ENCODE measurements around the gene CHST15. TPM values are rescaled to one million over a fixed set of nuclear protein-coding genes. Genes with fewer than 3 reads are reported as not detected.

Gene CHST15
- total RNA-seq, 2 experiments from 2014 or later, result 14.7 to 26.4 TPM

GRCh38 chr10:123990889-123991288 is 102.5 kb downstream of the CHST15 start:
- POLR2A ChIA-PET, result no interaction called here
- Histone ChIP-seq H3K79me2 (ENCODE audit: insufficient read depth, low read depth, low read length) (no peaks in the 10 kb centered on the region), H4K20me1 (ENCODE audit: insufficient read depth, low read length) (no peaks in the 10 kb centered on the region), H3K4me3 (ENCODE audit: low read depth, low read length, poor library complexity, severe bottlenecking) (no peak overlapping the region), H3K9me3 (ENCODE audit: low read length) (no peaks in the 10 kb centered on the region), H3K4me1 (ENCODE audit: insufficient read depth, low read length, poor library complexity, severe bottlenecking) (peaks cover 10% of the 10 kb centered on the region), H3K4me2 (ENCODE audit: low read length) (no peak overlapping the region), H3K27ac (ENCODE audit: low read depth, low read length, poor library complexity, severe bottlenecking) (no peak overlapping the region), H2AFZ (ENCODE audit: low read length) (no peak overlapping the region), H3K9me2 (ENCODE audit: insufficient read depth, low read length) (no peaks in the 10 kb centered on the region), H3K36me3 (ENCODE audit: insufficient read depth, low read length) (no peaks in the 10 kb centered on the region)
- no peak for DNase-seq (ENCODE audit: low spot score)
- no TSS peak for BruUV-seq (replicated peaks)
- TF ChIP-seq, protein P1, sequence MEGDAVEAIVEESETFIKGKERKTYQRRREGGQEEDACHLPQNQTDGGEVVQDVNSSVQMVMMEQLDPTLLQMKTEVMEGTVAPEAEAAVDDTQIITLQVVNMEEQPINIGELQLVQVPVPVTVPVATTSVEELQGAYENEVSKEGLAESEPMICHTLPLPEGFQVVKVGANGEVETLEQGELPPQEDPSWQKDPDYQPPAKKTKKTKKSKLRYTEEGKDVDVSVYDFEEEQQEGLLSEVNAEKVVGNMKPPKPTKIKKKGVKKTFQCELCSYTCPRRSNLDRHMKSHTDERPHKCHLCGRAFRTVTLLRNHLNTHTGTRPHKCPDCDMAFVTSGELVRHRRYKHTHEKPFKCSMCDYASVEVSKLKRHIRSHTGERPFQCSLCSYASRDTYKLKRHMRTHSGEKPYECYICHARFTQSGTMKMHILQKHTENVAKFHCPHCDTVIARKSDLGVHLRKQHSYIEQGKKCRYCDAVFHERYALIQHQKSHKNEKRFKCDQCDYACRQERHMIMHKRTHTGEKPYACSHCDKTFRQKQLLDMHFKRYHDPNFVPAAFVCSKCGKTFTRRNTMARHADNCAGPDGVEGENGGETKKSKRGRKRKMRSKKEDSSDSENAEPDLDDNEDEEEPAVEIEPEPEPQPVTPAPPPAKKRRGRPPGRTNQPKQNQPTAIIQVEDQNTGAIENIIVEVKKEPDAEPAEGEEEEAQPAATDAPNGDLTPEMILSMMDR (conservative IDR thresholded peaks at IDR 0.05; ENCODE audit: low read length), result no peak
- no peak for TF ChIP-seq EZH2phosphoT487 (IDR thresholded peaks at IDR 0.05; ENCODE audit: borderline replicate concordance, low read depth, low read length)
- intact Hi-C loops (cut with micrococcal nuclease; ENCODE audit: unreplicated experiment), result loop anchor here (10.0 kb wide), 1 partner anchor 234 kb away; no protein-coding TSS in a partner anchor
- CTCF ChIA-PET (ENCODE audit: unreplicated experiment), result no interaction called here

GRCh38 chr10:123988694-123989093 is 104.7 kb downstream of the CHST15 start:
- DNase-seq (ENCODE audit: low spot score), result no peak
- no peak overlapping the region for H3K27ac ChIP-seq (ENCODE audit: low read depth, low read length, poor library complexity, severe bottlenecking)
- intact Hi-C loops (cut with micrococcal nuclease; ENCODE audit: unreplicated experiment), result no loop called here
- TF ChIP-seq, protein P1 (conservative IDR thresholded peaks at IDR 0.05; ENCODE audit: low read length), result no peak
- no peak for TF ChIP-seq EZH2phosphoT487 (IDR thresholded peaks at IDR 0.05; ENCODE audit: borderline replicate concordance, low read depth, low read length)
- no peaks in the 10 kb centered on the region for H3K9me2 ChIP-seq (ENCODE audit: insufficient read depth, low read length)
- H3K79me2 ChIP-seq (ENCODE audit: insufficient read depth, low read depth, low read length), result no peaks in the 10 kb centered on the region
- no peak overlapping the region for H2AFZ ChIP-seq (ENCODE audit: low read length)
- POLR2A ChIA-PET, result interaction anchor here (0.6 kb wide), 1 partner anchor 376 kb away, joined by 3 read pairs; no protein-coding TSS in a partner anchor
- H3K4me1 ChIP-seq (ENCODE audit: insufficient read depth, low read length, poor library complexity, severe bottlenecking), result no peaks in the 10 kb centered on the region
- no TSS peak for BruUV-seq (replicated peaks)
- CTCF ChIA-PET (ENCODE audit: unreplicated experiment), result interaction anchor here (1.1 kb wide), 1 partner anchor 411 kb away, joined by 3 read pairs; no protein-coding TSS in a partner anchor
- H3K36me3 ChIP-seq (ENCODE audit: insufficient read depth, low read length), result no peaks in the 10 kb centered on the region
- no peaks in the 10 kb centered on the region for H4K20me1 ChIP-seq (ENCODE audit: insufficient read depth, low read length)
- H3K4me2 ChIP-seq (ENCODE audit: low read length), result no peak overlapping the region
- H3K4me3 ChIP-seq (ENCODE audit: low read depth, low read length, poor library complexity, severe bottlenecking), result no peak overlapping the region
- H3K9me3 ChIP-seq (ENCODE audit: low read length), result no peaks in the 10 kb centered on the region

DNA sequence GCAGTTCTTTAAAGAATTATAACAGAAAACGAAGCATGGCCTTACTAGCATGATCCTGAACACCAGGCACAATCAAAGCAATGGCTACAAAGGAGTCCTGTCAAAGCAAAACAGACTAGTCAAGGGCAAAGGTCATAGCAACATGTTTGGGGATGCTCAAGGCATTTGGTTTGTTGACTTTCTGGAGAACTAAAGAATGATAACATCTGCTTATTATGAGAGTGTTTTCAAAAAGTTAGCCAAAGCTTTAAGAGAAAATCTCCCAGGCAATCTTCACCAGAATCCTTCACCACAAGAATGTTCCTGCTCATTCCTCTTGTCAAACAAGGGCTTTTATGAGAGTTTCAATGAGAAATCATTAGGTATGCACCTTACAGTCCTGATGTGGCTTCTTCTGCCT is 106.7 kb downstream of the CHST15 start:
- no peaks in the 10 kb centered on the region for H3K36me3 ChIP-seq (ENCODE audit: insufficient read depth, low read length)
- H4K20me1 ChIP-seq (ENCODE audit: insufficient read depth, low read length), result no peaks in the 10 kb centered on the region
- H3K4me1 ChIP-seq (ENCODE audit: insufficient read depth, low read length, poor library complexity, severe bottlenecking), result no peaks in the 10 kb centered on the region
- H3K79me2 ChIP-seq (ENCODE audit: insufficient read depth, low read depth, low read length), result no peaks in the 10 kb centered on the region
- intact Hi-C loops (cut with micrococcal nuclease; ENCODE audit: unreplicated experiment), result no loop called here
- CTCF ChIA-PET (ENCODE audit: unreplicated experiment), result no interaction called here
- no peak overlapping the region for H3K4me3 ChIP-seq (ENCODE audit: low read depth, low read length, poor library complexity, severe bottlenecking)
- POLR2A ChIA-PET, result interaction anchor here (0.6 kb wide), 1 partner anchor 340 kb away, joined by 3 read pairs; no protein-coding TSS in a partner anchor
- no peak overlapping the region for H2AFZ ChIP-seq (ENCODE audit: low read length)
- TF ChIP-seq, protein P1 (conservative IDR thresholded peaks at IDR 0.05; ENCODE audit: low read length), result no peak
- no peak for TF ChIP-seq EZH2phosphoT487 (IDR thresholded peaks at IDR 0.05; ENCODE audit: borderline replicate concordance, low read depth, low read length)
- no peak overlapping the region for H3K27ac ChIP-seq (ENCODE audit: low read depth, low read length, poor library complexity, severe bottlenecking)
- no TSS peak for BruUV-seq (replicated peaks)
- no peak overlapping the region for H3K4me2 ChIP-seq (ENCODE audit: low read length)
- no peak for DNase-seq (ENCODE audit: low spot score)
- H3K9me2 ChIP-seq (ENCODE audit: insufficient read depth, low read length), result no peaks in the 10 kb centered on the region
- H3K9me3 ChIP-seq (ENCODE audit: low read length), result no peaks in the 10 kb centered on the region
